SU-DHL-6 (cell line): ENCODE measurements around the gene PTPN4.

ENCODE experiments used
- CTCF ChIP-seq: fragments of 200-600 bp; sonication (generic); IDR thresholded peaks from one replicate; pipeline ENCODE4 v1.5.1; 2017; ENCODE audit warnings: antibody characterized with exemption, mild to moderate bottlenecking, low read length, moderate library complexity; ENCODE audit not compliant: insufficient read depth, poor library complexity, severe bottlenecking
- EZH2phosphoT487 ChIP-seq: fragments of 200-600 bp; sonication (generic), shearing (Covaris generic); conservative IDR thresholded peaks from 2 replicates; pipeline ENCODE4 v1.6.1; 2018; ENCODE audit warnings: mild to moderate bottlenecking, antibody characterized with exemption, low read length, moderate library complexity, mixed read lengths

GRCh38 chr2:119823734-119824334 is 64.1 kb downstream of the PTPN4 start:
- peak; percentile 52 for TF ChIP-seq CTCF
- TF ChIP-seq EZH2phosphoT487: no peak
